LNCaP clone FGC (cell line): ENCODE data around the gene C2orf78.
"Not testable (repeated sequence)": the region's sequence is repeated elsewhere in the genome, so short reads cannot be mapped to it uniquely, and the experiment has no call there.

Source experiments
- DNase-seq: peaks from one replicate; pipeline ENCODE4 v3.0.0-alpha.2; 2011; ENCODE audit warnings: low read depth
- H3K4me3 ChIP-seq: 2 replicates; pipeline ENCODE4 v1.5.1; 2011; ENCODE audit warnings: mild to moderate bottlenecking, low read depth, low read length, control low read depth
- TF ChIP-seq, protein P1 (sequence below): IDR thresholded peaks from 2 replicates; pipeline ENCODE4 v1.5.1; 2012; ENCODE audit warnings: mild to moderate bottlenecking; ENCODE audit not compliant: control insufficient read depth, insufficient read depth; ENCODE audit errors: extremely low read depth

C2orf78 gene, protein sequence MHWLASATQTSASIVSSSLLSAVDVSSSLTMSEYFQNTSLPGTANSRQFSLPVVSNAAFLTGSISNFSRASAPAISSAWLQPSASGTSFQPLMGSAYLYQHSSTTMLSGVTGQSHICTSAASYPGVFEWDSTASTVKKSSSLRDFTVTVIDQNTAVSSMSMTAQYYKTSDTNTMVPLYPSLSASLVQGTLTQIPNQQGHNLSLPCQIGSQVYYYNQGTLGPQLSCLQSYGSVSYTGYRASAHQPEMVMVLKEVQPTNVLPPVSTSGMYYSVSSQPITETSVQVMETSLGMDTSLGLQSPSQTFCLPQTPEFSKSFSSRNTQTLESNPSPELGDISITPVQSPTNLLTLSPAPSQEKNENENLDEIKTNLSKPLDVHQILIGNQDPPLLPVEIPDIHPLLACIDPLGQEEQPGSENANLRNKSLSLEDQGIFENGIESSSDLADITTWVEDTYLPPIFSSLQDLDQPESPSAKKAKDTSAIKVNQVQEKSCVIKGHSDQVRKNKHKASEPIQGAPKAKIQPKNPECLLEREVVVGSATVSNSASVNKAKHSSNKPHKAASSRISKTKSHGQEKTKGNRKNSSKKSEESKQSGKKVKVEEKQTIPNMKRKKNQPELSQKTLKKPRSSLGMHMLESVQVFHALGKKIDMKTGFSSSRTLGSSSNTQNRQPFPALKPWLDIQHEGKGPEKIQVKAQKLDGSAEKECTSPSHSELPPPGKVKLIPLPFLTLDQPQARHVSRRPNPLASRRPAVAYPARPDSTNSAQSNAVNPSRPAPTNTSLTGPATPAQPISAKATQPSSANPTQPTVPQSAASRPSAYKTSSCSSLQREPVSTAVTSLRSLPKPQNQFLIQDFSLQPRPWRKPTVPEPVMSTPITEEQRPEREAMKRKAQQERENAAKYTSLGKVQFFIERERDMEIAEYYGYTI

DNA sequence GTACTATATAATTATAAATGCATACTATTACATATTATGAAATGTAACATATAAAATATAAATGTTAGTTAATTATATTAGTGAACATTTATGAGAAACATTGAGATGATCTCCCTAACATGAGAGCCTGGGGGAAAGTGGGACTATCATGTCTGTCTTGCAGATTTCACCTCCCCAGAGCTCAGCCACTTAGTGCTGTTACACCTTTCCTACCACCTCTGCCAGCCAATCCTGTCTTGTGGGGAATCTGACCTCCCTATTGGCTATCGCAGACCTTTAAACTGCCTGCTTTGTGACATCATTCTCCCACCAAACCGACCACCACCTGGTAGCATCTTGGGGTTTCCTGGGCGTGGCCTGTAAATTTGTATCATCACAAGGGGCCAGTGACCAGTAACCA lies at the start of gene C2orf78:
Gene C2orf78, plus strand, starts transcription at position 301 of the 400 bp plus-strand sequence. CDS start 127 bp downstream, outside the sequence.
- DNase-seq, H3K4me3 ChIP-seq: not testable (repeated sequence)

DNA sequence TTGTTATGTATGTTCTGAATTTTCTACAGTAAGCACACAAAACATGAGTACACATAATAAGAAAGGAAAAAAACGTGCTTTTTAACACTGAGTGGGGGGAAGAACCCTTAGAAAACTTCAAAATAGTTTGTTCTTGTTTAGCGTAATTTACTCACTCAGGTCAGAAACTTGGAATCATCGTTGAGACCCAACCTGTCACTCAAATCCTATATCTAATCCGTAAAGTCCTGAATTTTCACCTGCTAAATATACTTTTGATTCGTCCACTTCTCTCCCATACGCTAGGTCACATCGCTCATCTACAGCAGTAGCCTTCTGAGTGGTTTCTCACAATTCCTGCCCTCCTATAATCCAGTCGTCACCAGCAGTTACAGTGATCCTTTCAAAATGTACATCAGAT lies 47.6 kb upstream of the C2orf78 start:
- peak overlapping the region; percentile 80 for H3K4me3 ChIP-seq
- TF ChIP-seq, protein P1, sequence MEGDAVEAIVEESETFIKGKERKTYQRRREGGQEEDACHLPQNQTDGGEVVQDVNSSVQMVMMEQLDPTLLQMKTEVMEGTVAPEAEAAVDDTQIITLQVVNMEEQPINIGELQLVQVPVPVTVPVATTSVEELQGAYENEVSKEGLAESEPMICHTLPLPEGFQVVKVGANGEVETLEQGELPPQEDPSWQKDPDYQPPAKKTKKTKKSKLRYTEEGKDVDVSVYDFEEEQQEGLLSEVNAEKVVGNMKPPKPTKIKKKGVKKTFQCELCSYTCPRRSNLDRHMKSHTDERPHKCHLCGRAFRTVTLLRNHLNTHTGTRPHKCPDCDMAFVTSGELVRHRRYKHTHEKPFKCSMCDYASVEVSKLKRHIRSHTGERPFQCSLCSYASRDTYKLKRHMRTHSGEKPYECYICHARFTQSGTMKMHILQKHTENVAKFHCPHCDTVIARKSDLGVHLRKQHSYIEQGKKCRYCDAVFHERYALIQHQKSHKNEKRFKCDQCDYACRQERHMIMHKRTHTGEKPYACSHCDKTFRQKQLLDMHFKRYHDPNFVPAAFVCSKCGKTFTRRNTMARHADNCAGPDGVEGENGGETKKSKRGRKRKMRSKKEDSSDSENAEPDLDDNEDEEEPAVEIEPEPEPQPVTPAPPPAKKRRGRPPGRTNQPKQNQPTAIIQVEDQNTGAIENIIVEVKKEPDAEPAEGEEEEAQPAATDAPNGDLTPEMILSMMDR: no peak

DNA sequence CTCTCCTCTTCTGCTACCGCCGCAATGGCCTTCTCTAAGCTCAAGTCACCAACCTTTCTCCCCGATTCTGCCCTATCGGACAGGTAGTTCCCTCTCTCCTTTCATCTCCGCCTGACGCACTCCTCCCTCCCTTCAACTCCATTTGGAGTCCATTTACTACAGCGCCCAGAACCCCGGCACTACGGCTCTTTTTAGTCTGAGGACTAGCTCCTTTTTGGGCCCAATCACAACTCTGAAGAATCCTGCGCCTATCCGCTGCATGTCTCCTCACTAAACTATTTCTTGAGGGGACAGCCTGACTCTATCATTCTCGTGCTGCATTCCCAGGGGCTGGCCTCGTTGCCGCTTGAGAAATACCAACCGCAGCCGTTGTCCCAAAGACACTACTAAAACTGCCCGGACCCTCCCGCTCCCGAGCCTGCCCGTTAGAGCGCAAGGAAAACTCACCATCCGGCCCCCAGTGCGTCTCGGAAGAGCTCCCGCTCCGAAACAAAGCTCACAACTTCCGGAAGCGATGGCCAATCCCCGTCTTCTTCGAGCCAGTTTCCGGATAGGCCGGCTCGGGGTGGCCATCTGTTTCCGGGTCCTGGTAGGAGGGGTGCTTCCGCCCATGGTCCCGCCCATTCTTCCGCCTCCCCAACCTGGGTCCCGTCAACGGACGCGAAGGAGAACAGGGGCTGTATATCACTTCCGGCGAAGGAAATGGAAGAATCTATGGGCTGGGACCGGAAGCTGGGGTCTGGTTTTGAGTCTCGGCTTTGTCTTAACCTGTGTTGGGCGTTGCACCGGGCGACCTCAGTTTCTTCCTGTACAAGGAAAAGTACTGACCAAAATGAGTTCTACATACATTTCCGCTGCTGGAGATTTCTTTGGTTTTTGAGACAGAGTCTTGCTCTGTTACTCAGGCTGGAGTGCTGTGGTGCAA lies 46.9 kb upstream of the C2orf78 start, which contains the start of gene TPRKB:
Gene TPRKB, minus strand, starts transcription at position 491 of the 925 bp plus-strand sequence. CDS start 2,776 bp downstream, outside the sequence.
- TF ChIP-seq, protein P1: no peak
- H3K4me3 ChIP-seq: peak within 1 kb of the TSS; percentile 80
- peak; percentile 75 for DNase-seq

More for the DNA sequence above, 47.6 kb upstream of the C2orf78 start:
- DNase-seq: no peak

DNA sequence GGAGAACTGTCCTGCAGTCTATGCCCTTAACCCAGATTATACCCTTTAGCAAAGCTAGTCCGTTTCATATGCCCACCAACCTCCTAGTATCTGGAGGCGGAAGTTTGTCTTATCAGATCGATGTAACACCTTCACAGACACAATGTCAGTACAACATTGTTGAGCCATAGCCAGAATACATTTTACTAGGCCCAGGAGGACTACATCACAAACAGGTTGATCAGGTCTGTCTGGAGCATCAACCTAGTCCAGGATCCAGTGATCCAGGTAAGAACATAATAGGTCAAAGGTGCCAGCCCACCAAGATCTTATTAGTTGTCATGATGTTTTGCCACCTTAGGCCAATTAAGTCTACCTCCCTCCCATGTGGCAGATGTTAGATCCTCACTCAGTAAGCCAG lies 44.9 kb upstream of the C2orf78 start:
- no peak overlapping the region for H3K4me3 ChIP-seq
- peak; percentile 83 for DNase-seq
- TF ChIP-seq, protein P1: no peak

DNA sequence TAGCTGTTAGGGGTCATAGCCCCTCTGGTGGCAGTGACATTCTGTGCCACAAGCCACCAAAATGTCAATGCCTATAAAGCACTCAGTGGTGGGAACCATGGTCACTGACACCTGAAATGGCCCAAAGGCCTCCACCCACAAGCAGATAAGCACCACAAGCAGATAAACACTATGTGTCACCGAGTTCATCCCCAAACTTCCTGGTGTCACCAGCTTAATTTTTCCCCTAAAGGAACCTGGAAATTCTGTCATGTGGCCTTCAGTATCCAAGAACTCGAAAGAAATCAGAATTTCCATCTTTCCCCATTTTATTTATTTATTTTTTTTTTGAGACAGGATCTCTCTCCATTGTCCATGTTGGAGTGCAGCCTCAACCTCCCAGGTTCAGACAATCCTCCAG lies 43.2 kb upstream of the C2orf78 start:
- DNase-seq: no peak
- TF ChIP-seq, protein P1: no peak
- H3K4me3 ChIP-seq: no peak overlapping the region

DNA sequence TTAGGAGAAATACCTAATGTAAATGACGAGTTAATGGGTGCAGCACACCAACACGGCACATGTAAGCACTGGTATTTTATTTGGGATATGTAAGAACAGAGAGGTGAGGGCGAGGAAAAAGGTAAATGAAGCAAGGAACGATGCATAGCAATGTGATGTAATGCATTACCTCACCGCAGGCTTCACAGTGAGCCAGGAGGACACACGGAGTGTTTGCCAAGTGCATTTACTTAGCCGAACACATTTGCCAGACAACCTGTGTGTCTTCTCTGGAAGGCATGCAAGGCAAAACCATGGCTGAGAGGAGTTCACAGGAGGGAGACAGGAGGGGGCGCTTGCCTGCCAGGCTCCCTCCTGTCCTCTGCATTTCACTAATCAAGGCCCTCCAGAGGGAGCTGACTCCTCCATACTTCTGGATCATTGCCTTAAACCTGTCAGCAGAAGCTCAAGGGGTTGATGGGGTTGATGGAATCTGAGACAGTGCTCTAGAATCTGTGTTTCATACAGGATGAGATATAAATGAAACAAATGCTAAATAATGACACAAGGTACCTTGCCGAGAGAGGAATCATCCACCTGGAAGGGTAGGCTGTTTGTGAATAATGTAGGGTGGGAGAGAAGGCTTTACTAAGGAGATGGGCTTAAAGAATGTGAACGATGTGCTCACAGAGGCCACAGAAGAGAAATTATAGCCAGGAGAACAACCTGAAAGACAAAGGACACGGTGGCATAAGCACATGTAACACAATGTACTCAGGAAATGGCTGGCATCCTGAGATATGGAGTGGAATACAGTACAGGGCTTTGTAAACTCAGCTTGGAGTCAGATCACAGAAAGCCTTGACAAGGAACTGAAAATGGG lies 37.7 kb upstream of the C2orf78 start:
- H3K4me3 ChIP-seq: no peak overlapping the region
- TF ChIP-seq, protein P1: no peak
- DNase-seq: no peak
